Osteocyte (in vitro differentiated cells): ENCODE results near the gene TENM4. TPM values are rescaled to one million over a fixed set of nuclear protein-coding genes. Genes with fewer than 3 reads are reported as not detected.

Experiments
- DNase-seq: peaks from one replicate; pipeline ENCODE4 v3.0.0; 2021; ENCODE audit warnings: mixed read lengths; ENCODE audit not compliant: unreplicated experiment; ENCODE audit errors: extremely low spot score
- H3K27ac Mint-ChIP-seq: one replicate; pipeline ENCODE4 v1.8.0; 2021; ENCODE audit warnings: mild to moderate bottlenecking, mixed read lengths; ENCODE audit not compliant: unreplicated experiment
- H3K27me3 Mint-ChIP-seq: one replicate; pipeline ENCODE4 v1.8.0; 2021; ENCODE audit warnings: mixed read lengths; ENCODE audit not compliant: unreplicated experiment
- H3K36me3 Mint-ChIP-seq: one replicate; pipeline ENCODE4 v1.8.0; 2021; ENCODE audit warnings: mixed read lengths; ENCODE audit not compliant: unreplicated experiment
- H3K4me1 Mint-ChIP-seq: one replicate; pipeline ENCODE4 v1.8.0; 2021; ENCODE audit warnings: mixed read lengths; ENCODE audit not compliant: unreplicated experiment
- H3K4me3 Mint-ChIP-seq: one replicate; pipeline ENCODE4 v1.8.0; 2021; ENCODE audit warnings: mild to moderate bottlenecking, moderate library complexity, mixed read lengths; ENCODE audit not compliant: unreplicated experiment
- H3K9me3 Mint-ChIP-seq: one replicate; pipeline ENCODE4 v1.8.0; 2021; ENCODE audit warnings: mixed read lengths; ENCODE audit not compliant: unreplicated experiment
- total RNA-seq: library from RNA; stranded (reverse); gene quantifications from 2 replicates; pipeline ENCODE4 v1.2.1, GENCODE V29; 2021
- TF ChIP-seq, protein P1 (sequence below): fragments of 200-600 bp; sonication (generic); IDR thresholded peaks from 2 replicates; pipeline ENCODE4 v1.5.0; 2021; ENCODE audit warnings: antibody characterized with exemption, mild to moderate bottlenecking, moderate library complexity

TENM4 gene
- total RNA-seq, 1 donor from 2014 or later: 74.1 TPM

DNA sequence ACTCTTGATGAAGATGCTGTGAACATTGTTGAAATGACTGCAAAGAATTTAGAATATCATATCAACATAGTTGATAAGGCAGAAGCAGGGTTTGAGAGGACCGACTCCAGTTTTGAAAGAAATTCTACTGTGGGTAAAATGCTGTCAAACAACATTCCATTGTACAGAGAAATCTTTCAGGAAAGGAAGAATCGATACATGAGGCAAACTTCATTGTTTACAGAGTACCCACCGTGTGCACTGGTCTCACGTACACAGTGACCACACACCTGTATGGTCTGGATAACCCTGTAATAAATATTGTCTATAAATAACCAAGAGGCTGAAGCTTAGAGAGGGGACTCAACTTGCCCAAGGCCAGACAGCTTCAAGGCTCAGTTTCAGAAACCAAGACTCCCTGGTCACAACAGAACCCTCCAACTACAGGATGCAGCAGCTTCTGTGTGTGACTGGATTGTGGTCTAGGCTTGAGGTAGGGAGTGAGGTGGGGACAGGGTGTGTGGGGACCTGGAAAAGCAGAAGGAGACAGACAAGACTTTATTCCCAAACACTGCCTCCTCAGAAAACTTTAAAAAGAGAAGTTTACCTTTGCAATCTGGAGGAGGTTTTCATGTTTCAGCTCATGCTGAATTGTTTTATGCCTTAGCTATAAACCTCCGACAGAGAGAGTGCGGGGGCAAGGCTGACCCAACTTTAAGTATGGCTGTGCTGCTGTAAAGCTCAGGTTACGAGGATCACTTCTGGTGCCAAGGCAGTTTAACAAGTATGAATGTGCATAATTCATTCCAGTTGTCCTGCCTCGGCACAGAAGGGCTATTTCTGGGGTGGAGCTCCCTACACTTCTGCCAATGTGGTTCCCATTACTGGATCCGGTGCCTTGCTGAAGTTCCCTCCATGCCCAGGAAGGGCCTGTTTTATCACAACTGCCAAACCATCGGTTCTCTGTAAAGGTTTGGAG, 493.6 kb downstream of the TENM4 start:
- peaks cover 13% of the 10 kb centered on the region for H3K36me3 Mint-ChIP-seq
- H3K27me3 Mint-ChIP-seq: no peaks in the 10 kb centered on the region
- H3K9me3 Mint-ChIP-seq: peaks cover 9% of the 10 kb centered on the region
- H3K4me1 Mint-ChIP-seq: peaks cover 13% of the 10 kb centered on the region
- no peak for DNase-seq
- H3K27ac Mint-ChIP-seq: no peak overlapping the region
- TF ChIP-seq, protein P1, sequence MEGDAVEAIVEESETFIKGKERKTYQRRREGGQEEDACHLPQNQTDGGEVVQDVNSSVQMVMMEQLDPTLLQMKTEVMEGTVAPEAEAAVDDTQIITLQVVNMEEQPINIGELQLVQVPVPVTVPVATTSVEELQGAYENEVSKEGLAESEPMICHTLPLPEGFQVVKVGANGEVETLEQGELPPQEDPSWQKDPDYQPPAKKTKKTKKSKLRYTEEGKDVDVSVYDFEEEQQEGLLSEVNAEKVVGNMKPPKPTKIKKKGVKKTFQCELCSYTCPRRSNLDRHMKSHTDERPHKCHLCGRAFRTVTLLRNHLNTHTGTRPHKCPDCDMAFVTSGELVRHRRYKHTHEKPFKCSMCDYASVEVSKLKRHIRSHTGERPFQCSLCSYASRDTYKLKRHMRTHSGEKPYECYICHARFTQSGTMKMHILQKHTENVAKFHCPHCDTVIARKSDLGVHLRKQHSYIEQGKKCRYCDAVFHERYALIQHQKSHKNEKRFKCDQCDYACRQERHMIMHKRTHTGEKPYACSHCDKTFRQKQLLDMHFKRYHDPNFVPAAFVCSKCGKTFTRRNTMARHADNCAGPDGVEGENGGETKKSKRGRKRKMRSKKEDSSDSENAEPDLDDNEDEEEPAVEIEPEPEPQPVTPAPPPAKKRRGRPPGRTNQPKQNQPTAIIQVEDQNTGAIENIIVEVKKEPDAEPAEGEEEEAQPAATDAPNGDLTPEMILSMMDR: no peak
- no peak overlapping the region for H3K4me3 Mint-ChIP-seq

- Mint-ChIP-seq H3K9me3 (peaks cover 9% of the 10 kb centered on the region), H3K4me3 (no peak overlapping the region), H3K27me3 (no peaks in the 10 kb centered on the region), H3K36me3 (peaks cover 13% of the 10 kb centered on the region), H3K27ac (no peak overlapping the region), H3K4me1 (peaks cover 13% of the 10 kb centered on the region)
- TF ChIP-seq, protein P1: no peak
- no peak for DNase-seq
These were observed 497.0 kb downstream of the TENM4 start for GRCh38 chr11:78943841-78944240.

GRCh38 chr11:78943154-78943553, 497.7 kb downstream of the TENM4 start:
- H3K27me3 Mint-ChIP-seq: no peaks in the 10 kb centered on the region
- H3K36me3 Mint-ChIP-seq: peaks cover 13% of the 10 kb centered on the region
- TF ChIP-seq, protein P1: no peak
- peaks cover 13% of the 10 kb centered on the region for H3K4me1 Mint-ChIP-seq
- H3K4me3 Mint-ChIP-seq: no peak overlapping the region
- H3K9me3 Mint-ChIP-seq: peaks cover 9% of the 10 kb centered on the region
- no peak for DNase-seq
- H3K27ac Mint-ChIP-seq: no peak overlapping the region

GRCh38 chr11:78941226-78941851, 499.5 kb downstream of the TENM4 start:
- Mint-ChIP-seq H3K27ac (no peak overlapping the region), H3K27me3 (no peaks in the 10 kb centered on the region), H3K4me3 (no peak overlapping the region), H3K9me3 (peaks cover 4% of the 10 kb centered on the region), H3K36me3 (peaks cover 7% of the 10 kb centered on the region), H3K4me1 (peaks cover 5% of the 10 kb centered on the region)
- TF ChIP-seq, protein P1: no peak
- no peak for DNase-seq
